GM04504 (cell line): Measurements from ENCODE around the gene SAE1.

ENCODE experiments used
- DNase-seq: peaks from one replicate; pipeline ENCODE4 v3.0.0-alpha.2; 2012; ENCODE audit warnings: low read depth

The SAE1 gene

DNA sequence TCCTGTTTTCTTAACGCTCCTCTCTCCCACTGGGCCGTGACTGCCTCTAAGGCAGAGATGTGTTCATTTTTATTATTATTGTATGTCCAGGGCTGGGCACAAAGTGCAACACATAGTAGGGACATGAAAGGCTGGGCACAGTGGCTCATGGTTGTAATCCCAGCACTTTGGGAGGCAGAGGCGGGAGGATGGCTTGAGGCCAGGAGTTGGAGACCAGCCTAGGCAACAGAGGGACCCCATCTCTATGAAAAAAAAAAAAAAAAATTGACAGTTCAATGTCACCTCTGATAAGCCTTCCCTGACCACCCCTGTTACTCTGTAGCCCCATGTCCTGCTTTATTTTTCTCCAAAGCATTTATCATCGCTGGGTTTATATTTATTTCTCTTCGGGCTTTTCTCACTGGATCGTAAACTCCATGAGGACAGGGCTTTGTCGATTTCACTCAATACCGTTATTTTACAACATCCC is 481 bp upstream of the SAE1 start:
- no peak for DNase-seq

DNA sequence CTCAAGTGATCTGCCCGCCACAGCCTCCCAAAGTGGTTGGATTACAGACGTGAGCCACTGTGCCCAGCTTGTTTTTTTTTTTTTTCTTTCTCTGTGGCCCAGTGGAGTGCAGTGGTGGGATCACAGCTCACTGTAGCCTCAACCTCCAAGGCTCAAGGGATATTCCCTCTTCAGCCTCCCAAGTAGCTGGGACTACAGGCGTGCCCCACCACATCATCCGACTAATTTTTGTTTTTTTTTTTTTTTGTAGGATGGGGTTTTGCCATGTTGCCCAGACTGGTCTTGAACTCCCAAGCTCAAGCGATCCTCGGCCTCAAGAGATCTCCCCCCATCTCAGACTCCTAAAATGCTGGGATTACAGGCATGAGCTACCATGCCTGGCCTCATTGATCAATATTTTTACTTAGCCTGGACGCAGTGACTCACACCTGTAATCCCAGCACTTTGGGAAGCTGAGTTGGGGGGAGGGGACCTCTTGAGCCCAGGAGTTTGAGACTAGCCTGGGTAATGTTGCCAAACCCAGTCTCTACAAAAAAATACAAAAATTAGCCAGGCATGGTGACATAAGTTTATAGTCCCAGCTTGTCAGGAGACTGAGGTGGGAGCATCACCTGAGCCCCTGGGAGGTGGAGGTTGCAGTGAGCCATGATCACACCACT is 1.7 kb downstream of the SAE1 start:
- DNase-seq, result no peak

DNA sequence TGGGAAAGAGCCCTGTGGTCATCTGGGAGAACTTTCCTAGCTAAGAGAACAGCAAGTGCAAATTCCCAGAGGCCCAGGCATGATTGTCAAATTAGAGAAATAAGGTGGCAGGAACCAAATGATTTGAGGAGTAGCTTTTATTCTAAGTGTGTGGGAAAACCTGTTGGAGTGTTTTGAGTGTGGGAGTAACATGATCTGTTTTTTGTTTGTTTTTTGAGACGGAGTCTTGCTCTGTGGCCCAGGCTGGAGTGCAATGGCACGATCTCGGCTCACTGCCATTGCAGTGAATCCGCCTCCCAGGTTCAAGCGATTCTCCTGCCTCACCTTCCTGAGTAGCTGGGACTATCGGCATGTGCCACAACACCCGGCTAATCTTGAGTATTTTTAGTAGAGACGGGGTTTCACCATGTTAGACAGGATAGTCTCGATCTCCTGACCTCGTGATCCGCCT is 2.4 kb downstream of the SAE1 start:
- DNase-seq, result no peak

DNA sequence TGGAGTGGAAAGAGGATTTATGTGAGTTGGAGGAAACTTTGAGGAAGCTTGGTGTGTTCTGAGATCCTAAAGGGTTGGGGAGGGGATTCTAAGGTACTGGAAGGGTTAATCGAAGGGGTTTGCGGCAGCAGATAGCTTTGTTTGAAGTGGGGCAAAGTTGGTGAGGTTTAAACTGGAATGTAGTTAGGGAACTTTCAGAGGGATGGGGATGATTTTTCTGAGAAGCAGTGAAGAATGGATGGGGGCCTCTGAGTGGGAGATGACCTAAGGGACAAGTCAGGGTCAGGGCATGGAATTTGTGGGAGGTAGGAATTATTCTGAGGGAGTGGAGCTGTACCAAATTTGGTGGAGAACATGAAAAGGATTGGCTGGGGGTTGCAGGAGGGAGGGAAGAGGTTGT is 3.9 kb downstream of the SAE1 start:
- no peak for DNase-seq

DNA sequence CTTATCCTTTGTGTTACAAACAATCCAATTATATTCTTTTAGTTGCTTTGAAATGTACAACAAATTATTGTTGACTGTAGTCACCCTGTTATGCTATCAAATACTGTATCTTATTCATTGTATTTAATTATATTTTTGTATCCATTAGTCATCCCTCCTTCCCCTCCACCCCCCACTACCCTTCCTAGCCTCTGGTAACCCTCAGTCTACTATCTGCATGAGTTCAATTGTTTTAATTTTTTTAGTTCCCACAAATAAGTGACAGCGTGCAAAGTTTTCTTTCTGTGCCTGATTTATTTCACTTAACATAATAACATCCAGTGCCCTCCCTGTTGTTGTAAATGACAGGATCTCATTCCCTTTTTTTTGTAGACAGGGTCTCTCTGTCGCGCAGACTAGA is 4.5 kb downstream of the SAE1 start:
- DNase-seq, result no peak

DNA sequence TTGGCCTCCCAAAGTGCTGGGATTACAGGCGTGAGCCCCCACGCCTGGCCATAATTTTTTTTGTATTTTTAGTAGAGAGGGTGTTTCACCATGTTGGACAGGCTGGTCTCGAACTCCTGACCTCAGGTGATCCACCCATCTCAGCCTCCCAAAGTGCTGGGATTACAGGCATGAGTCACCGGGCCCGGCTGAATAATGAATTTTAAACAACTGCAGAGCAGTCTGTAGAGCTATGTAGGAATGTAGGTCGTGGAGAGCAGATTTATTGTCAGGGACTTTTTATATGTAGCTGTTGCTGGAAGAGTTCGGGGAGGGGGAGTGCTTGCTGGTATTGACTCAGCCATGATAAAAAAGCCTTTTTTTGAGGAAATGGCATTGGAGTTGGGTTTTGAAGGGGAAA is 10.6 kb downstream of the SAE1 start:
- peak; percentile 47 for DNase-seq

DNA sequence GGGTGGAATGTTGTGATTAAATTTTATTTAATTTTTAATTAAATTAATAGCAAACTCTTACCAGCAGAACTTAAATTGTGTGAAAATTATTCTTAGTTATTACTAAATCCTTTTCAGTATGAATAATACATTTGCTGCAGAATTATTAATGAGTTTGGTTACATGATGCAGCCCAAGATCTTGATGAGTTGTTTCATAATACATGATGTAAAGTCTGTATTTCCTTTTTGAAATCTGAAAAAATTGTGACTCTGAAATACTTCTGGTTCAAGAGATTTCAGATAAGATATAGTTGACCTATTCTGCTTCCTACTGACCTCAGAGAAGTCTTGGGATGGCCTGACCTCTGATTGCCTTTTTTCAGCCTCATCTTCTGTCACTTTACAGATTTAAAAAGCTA is 11.1 kb downstream of the SAE1 start:
- DNase-seq, result no peak

DNA sequence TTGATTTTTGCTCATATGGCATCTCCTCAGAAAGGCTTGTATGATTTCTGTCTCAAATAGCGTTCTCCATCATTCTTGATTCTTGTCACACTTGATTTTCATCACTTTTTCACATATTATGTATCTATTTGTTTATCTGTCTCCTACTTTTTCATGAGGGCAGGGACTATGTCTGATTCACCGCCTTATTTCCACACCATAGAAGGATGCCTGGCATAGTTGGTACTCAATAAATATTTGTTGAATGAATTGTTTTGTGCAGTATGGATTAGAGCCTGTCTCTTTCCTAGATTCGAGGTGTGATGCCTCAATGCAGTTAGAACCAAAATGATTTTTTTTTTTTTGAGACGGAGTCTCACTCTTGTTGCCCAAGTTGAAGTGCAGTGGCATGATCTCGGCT is 12.1 kb downstream of the SAE1 start:
- DNase-seq, result no peak

DNA sequence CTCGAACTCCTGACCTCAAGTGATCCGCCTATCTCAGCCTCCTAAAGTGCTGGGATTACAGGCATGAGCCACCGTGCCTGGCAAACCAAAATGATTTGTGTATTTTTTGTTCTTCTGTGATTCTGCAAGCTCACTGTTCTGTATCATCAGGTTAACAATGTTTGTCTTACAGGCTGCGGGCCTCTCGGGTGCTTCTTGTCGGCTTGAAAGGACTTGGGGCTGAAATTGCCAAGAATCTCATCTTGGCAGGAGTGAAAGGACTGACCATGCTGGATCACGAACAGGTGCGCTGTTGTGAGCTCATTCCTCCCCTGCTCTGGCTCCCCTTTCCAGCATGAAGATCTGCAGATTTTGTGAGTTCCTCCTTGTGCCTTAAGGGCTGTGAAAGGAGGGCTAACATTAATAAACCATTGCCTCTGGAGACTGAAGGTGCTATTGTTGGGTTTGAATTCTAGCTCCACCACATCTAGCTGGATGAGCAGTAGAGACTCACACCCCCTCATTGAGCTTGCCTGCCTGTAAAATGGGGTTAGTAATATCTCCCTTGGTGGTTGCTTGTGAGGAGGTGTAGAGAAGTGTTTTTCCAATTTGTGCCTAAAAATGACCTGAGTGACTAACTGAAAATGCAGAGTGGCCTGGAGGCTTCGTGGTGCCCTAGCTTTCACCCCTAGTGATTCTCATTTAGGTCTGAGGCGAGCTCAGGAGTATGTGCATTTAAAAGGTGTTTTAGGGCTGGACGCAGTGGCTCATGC is 12.9 kb downstream of the SAE1 start:
- DNase-seq, result no peak

DNA sequence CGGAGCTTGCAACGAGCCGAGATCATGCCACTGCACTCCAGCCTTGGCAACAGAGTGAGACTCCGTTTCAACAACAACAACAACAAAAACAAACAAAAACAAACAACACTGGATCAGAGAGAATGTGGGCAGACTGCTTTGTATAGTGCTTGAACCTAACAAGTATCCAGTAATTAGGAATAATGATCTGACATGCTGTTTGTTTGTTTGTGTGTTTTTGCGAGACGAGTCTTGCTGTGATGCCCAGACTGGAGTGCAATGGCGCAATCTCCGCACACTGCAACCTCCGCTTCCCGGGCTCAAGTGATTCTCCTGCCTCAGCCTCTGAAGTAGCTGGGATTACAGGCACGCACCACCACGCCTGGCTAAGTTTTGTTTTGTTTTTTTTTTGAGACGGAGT is 14.0 kb downstream of the SAE1 start:
- DNase-seq, result no peak

DNA sequence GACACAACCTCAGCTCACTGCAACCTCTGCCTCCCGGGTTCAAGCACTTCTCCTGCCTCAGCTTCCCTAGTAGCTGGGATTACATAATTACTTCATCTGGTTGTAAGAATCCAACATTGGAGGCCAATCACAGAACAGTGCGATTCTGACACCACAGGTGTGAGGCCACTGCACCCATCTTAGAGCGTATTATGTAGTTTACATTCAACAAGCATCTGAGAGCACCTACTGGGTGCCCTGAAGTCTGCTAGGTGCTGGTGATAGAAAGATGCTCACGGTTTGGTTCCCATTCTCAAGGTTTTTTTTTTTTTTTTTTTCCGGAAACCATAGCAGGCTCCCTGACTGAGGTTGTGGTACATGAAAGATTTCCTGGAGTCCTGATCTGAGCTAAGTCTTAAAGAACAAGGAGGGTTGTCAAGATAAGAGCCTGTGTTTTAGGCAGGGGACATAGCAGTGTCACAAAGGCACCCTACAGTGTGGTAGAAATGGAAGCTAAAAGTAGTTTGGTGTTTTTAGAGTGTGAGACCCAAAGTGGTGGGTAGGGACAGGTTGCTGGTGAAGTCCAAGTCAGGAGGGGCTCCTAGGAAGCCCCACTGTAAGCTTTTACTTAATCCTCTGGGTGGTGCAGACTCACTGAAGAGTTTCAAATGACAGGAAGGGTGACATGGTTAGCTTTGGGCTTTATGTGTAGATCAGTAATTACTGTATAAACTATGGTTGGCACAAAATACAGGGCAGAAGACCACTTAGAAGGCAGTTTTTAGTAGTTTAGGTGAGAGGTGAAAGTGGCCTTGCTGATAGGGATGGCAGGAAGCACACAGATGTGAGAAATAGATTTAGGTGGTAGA is 15.2 kb downstream of the SAE1 start:
- DNase-seq, result no peak

DNA sequence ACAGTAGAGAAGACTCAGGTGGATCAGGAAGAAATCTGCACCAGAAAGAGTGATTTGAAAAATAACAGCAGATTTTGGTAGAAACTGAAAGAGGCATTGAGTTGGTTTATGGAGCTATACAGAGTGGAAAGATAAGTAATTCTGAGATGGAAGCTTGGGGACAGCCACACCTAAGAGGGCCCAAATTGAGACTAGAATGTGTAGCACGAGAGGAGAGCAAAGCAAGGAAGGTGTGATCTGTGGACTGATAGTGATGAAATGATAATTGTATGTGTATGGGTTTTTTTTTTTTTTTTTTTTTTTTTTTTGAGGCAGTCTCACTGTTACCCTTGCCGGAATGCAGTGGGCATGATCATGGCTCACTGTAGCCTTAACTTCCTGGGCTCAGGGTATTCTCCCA is 16.3 kb downstream of the SAE1 start:
- DNase-seq, result no peak

DNA sequence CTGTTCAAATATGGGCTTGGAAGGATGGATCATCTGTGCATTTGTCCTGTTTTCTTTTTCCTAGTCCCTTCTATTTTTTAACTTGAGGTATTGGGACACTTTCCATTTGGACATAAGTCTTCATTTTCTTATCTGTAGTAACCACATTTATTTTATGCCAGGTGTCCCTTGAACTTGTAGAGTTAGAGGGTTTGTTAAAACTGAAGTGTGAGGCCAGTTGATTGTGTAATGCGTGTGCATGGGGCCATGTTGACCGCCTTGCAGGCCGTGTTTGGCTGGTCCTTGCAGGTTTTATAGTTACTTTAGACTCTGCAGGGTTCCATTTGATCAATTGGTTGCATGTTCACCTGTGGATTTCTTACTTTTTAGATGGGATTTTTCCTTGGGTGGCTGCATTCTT is 21.0 kb downstream of the SAE1 start:
- DNase-seq, result no peak

DNA sequence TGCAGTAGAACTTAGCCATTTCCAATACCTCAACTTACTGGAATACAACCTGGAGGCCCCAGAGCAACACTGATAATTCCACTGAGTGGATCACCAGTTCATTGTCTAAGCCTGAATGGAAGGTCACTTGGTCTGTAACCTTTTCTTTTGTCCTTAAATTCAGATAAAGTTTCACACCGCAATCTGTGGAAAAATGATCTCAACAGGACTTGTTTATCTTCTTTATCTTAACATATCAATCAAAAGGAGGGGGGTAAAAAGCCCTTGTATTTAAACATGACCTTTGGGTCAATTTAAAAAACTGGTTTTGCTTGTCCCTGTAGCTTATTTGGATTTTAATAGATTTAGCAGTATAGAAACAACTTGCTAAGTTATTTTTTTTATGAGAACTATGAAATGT is 21.6 kb downstream of the SAE1 start:
- no peak for DNase-seq

DNA sequence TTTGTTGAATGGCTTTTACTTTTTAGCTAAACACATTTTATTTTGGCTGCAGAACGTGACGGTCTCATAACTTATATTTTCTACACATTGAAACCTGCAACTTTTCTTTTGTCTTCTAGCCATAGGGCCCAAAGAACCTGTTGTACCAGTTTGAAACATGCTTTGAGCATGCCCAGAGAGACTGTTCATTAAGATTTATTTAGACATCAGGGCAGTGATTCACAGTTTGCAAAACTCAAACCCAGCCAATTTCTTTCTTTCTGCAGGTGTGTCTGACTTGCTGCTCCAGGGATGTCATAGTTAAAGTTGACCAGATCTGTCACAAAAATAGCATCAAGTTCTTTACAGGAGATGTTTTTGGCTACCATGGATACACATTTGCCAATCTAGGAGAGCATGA is 22.0 kb downstream of the SAE1 start:
- DNase-seq, result no peak

DNA sequence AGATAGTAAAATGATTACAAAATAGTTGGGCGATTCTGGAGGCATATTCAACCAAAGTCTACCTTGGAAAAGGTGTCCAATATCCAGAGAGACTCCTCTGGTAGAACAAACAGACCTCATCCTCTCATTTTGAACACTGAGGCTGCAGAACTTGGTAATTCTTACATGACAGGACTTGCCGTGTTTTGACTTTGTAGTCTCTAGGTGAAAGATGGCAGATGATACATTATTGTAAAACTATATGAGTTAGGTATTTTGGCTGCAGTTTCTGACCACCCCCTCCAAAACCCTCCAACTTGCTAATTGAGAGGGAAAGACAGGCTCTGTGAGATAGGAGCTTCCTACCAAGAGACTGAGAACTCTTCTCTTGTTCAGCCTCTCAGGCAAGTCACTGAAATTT is 22.6 kb downstream of the SAE1 start:
- no peak for DNase-seq

DNA sequence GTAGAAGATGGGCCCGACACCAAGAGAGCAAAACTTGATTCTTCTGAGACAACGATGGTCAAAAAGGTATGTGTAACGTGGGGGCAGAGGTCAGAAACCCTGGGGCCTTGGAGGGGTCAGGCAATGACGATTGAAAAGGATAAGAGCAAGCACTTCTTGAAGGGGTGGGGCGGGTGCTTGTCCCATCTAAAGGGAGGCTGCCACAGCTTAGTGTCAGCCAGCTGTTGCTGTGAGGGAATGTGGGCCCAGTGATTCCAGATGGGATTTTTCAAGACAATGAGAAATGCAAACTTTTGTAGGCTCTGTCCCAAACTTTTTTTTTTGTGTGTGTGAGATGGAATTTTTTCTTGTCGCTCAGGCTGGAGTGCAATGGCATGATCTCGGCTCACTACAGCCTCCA is 24.5 kb downstream of the SAE1 start:
- DNase-seq, result no peak

DNA sequence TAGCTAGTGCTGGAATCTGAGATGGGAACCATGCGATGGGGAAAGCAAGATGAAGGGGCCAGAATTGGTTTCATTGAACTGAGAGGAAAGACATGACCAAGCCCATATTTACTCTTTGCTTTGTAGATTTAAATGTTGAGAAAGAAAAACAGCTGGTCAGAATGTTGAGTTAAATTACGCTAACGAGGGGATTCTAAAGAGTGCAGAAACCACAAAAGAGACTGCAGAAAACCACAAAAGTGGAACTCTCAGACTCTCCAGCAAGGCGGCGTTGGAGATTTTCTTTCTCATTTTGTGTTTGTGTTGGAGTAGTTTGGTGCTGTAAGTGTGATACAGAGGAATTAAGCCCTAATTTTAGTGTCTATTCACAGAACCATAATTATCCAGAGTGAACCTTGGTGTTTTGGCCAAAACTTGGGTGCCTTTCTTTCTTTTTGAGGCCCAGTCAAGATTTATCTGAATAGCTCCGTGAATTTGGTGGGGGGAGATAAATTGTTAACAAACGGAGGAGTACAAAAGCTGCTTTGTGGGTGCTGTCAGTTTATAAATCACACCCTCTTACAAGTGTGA is 26.3 kb downstream of the SAE1 start:
- DNase-seq, result no peak

DNA sequence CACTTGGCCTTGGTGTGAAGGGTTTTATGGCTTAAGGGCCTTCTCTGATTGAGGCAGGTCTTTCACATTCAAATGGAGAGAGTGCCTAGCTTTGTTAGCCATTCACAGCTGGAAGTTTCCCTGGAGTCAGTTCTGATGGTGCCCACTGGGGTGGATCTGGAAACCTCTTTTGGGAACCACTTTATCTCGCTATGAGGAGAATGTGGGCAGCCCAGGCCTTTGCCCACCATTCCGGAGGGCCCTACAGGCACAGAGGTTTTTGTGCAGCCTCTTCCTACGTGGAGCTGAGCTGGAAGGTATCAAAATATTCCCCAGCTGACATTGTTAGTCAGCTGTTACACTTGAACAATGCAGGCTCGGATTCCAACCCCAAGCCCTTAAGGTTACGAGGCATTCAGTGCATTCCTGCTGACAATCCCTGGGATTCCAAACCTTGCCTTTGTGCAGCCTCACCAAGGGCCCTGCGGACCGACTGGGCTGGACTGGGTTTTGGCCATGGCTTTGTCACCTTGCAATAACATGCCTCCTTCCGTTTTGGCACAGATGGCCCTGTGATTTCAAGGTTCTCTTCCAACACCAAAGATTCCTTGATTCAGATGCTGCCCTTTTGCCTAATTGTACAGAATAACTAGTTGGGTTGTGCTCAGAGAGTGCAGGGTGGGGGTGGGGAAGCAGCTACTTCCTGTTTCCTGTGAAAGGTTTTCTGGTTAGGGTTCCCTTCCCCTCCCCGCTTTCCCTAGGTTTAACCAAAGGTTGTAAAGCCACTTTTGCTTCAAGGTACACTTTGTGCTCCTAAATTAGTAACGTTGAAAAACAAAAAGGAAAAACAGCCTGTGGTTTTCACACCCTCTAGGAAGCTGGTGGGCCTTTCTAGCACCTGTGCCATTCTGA is 27.0 kb downstream of the SAE1 start:
- DNase-seq, result no peak

DNA sequence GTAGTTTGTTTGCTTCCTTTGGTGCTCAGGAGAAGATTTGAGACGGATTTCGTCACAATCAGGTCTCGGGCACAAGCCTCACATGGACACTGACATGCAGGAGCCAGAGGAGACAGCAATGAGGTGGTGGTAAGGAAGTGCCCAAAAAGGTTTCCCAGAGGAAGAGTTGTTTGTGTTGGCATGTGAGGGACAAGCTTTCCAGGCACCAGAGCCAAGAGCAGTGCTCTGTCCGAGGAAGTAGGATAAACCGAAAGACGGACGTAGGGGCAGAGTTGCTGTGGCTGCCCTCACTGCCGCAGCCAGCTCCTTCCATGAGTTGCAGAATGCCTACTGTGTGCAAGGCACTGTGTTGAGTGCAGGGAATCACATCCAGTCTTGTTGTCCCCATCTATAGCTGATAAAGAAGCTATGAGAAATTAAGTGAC is 27.7 kb downstream of the SAE1 start:
- no peak for DNase-seq

DNA sequence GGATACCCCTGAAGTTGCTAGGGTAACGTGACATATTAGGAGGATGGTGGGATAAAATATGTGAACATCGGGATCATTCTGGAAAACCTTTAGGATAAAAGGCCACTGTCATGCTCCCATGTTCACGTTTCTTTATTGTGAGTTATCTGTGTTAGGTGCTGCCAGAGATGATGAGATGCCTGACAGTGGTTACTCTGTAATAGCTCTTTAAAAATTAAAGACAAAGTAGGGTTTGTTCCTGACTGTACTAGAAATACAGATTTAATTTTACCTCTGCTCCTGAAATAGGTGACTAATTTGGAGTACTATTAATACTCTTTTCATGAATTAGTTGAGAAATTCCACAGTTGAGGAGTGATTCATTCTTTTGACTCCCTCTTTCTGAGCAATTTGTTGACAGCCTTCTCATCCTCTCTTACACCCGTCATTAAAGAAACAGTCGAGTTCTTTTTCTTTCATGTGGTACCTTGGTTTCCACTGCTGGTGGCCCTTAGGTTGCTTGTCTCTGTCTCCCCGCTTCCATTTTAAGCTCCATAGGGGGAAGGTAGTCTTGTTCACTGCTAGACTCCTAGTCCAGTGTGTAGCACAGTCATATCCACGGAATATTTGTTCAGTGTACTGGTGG is 28.4 kb downstream of the SAE1 start:
- DNase-seq, result no peak
